Keratinocyte (primary cell): Measurements from ENCODE around the gene DOCK3. TPM values are rescaled to one million over a fixed set of nuclear protein-coding genes. Genes with fewer than 3 reads are reported as not detected.

Experiments
- DNase-seq: peaks from one replicate; pipeline ENCODE4 v3.0.0-alpha.2; 2011; ENCODE audit warnings: low read depth, missing footprints, low spot score
- FAIRE-seq: peaks from 2 replicates; lab custom pipeline; 2011; peaks lifted over from hg19 to GRCh38; lab: Jason Lieb, UNC
- H2AFZ ChIP-seq: 2 replicates; pipeline ENCODE4 v1.6.0; 2012; ENCODE audit warnings: low read length, control low read depth, inconsistent platforms; ENCODE audit not compliant: control insufficient read depth
- H3K27ac ChIP-seq: 2 replicates; pipeline ENCODE4 v1.5.1; 2011; ENCODE audit warnings: low read length; ENCODE audit not compliant: control insufficient read depth, insufficient read depth
- H3K27me3 ChIP-seq: 3 replicates; pipeline ENCODE4 v1.6.0; 2011; ENCODE audit warnings: low read length; ENCODE audit not compliant: control insufficient read depth, insufficient read depth; ENCODE audit errors: extremely low read depth
- H3K36me3 ChIP-seq, 2 experiments: 2 replicates in 1 of 2; 3 replicates in 1 of 2; pipeline ENCODE4 v1.5.1; 2011; ENCODE audit warnings: low read length in 2 of 2, mild to moderate bottlenecking in 1 of 2; ENCODE audit not compliant: control insufficient read depth in 2 of 2, insufficient read depth in 2 of 2; ENCODE audit errors: extremely low read depth in 1 of 2
- H3K4me1 ChIP-seq: 3 replicates; pipeline ENCODE4 v1.5.1; 2011; ENCODE audit warnings: low read length; ENCODE audit not compliant: control insufficient read depth, insufficient read depth; ENCODE audit errors: extremely low read depth
- H3K4me2 ChIP-seq: 3 replicates; pipeline ENCODE4 v1.6.0; 2011; ENCODE audit warnings: low read depth, low read length; ENCODE audit not compliant: control insufficient read depth, insufficient read depth; ENCODE audit errors: extremely low read depth
- H3K4me3 ChIP-seq, 3 experiments: fragments of 200-600 bp in 1 of 3; sonication (generic) in 1 of 3; 2 replicates in 2 of 3; 3 replicates in 1 of 3; pipeline ENCODE4 v1.5.1; 2011 to 2016; ENCODE audit warnings: low read length in 3 of 3, mild to moderate bottlenecking in 3 of 3, control low read depth in 2 of 3, inconsistent platforms in 1 of 3, low read depth in 1 of 3, mixed read lengths in 1 of 3, mixed run types in 1 of 3, moderate library complexity in 1 of 3; ENCODE audit not compliant: control insufficient read depth in 2 of 3, insufficient read depth in 2 of 3; ENCODE audit errors: extremely low read depth in 1 of 3
- H3K79me2 ChIP-seq: 2 replicates; pipeline ENCODE4 v1.6.0; 2012; ENCODE audit warnings: low read length; ENCODE audit not compliant: control insufficient read depth, insufficient read depth
- H3K9ac ChIP-seq: 3 replicates; pipeline ENCODE4 v1.6.0; 2011; ENCODE audit warnings: low read length; ENCODE audit not compliant: control insufficient read depth, insufficient read depth; ENCODE audit errors: extremely low read depth
- H3K9me1 ChIP-seq: 3 replicates; pipeline ENCODE4 v1.6.0; 2011; ENCODE audit warnings: low read length; ENCODE audit not compliant: control insufficient read depth, insufficient read depth; ENCODE audit errors: extremely low read depth
- H3K9me3 ChIP-seq: 2 replicates; pipeline ENCODE4 v1.5.1; 2012; ENCODE audit warnings: low read depth, low read length; ENCODE audit not compliant: control insufficient read depth
- H4K20me1 ChIP-seq: 3 replicates; pipeline ENCODE4 v1.6.0; 2011; ENCODE audit warnings: low read length; ENCODE audit not compliant: control insufficient read depth, insufficient read depth; ENCODE audit errors: extremely low read depth
- CTCF ChIP-seq, 3 experiments: IDR thresholded peaks in 1 of 3; conservative IDR thresholded peaks in 1 of 3; optimal IDR thresholded peaks in 1 of 3; 2 replicates in 2 of 3; 3 replicates in 1 of 3; pipeline versions ENCODE3 to v1.5.1; 2011; ENCODE audit warnings: low read length in 3 of 3, mild to moderate bottlenecking in 3 of 3, moderate library complexity in 2 of 3, control low read depth in 1 of 3, inconsistent platforms in 1 of 3; ENCODE audit not compliant: insufficient read depth in 2 of 3; ENCODE audit errors: extremely low read depth in 1 of 3
- EZH2 ChIP-seq: IDR thresholded peaks from one replicate; pipeline ENCODE4 v1.6.1; 2012; ENCODE audit warnings: inconsistent platforms, mild to moderate bottlenecking, low read length, moderate library complexity
- dilution Hi-C: fragments of 300-500 bp; cut with MboI; formaldehyde crosslinking; loops from one replicate; pipeline ENCODE4 v1.7.0; 2020; ENCODE audit warnings: low sequenced_read_pairs; ENCODE audit not compliant: extremely low pct_ligation_motif_present
- polyA plus RNA-seq, 5 experiments: library from polyadenylated mRNA; depleted of rRNA in 3 of 5; stranded (reverse) in 3 of 5; stranded (forward) in 1 of 5; unstranded in 1 of 5; fragments of >200 nt; gene quantifications; 1 replicate in 1 of 5; 2 replicates in 3 of 5; 3 replicates in 1 of 5; pipeline versions ENCODE4 v1.2.1 to v1.2.3, GENCODE V29; 2011 to 2012; ENCODE audit warnings: missing spikeins in 2 of 5, low read depth in 1 of 5, low replicate concordance in 1 of 5

DOCK3 gene
- polyA plus RNA-seq, 1 donor (not counting 4 experiments of a cell fraction or from before 2014, with no cell fraction given) = 0.10 TPM

GRCh38 chr3:51393134-51393495 is 718.4 kb downstream of the DOCK3 start:
- H3K9ac ChIP-seq = no peak overlapping the region
- no peaks in the 10 kb centered on the region for H3K27me3 ChIP-seq
- H3K4me2 ChIP-seq = no peak overlapping the region

DNA sequence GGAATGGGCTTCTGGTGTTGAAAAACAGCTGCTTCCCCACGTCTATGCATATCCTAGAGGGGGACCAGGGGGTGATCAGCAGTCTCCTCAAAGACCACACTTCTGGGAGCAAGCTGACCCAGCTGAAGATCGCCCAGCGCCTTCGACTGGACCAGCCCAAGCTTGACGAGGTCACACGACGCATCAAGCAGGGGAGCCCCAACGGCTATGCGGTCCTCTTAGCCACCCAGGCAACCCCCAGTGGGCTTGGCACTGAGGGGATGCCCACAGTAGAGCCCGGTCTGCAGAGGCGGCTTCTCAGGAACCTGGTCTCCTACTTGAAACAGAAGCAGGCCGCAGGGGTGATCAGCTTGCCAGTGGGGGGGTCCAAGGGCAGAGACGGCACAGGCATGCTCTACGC is 718.8 kb downstream of the DOCK3 start:
- Histone ChIP-seq H3K79me2 (peaks cover 53% of the 10 kb centered on the region), H3K4me2 (no peak overlapping the region), H4K20me1 (peaks cover 29% of the 10 kb centered on the region), H3K9ac (no peak overlapping the region), H3K9me3 (no peaks in the 10 kb centered on the region), H3K27me3 (no peaks in the 10 kb centered on the region), H3K27ac (no peak overlapping the region), H3K4me3 (no peak overlapping the region), H2AFZ (no peak overlapping the region), H3K9me1 (no peaks in the 10 kb centered on the region), H3K36me3 (peaks cover 37 to 49% of the 10 kb centered on the region in 2 experiments), H3K4me1 (peaks cover 23% of the 10 kb centered on the region)
- DNase-seq = no peak
- TF ChIP-seq EZH2 (no peak), CTCF (optimal IDR thresholded peaks at IDR 0.05 in 1 of 3, IDR thresholded peaks at IDR 0.05 in 1 of 3, conservative IDR thresholded peaks at IDR 0.05 in 1 of 3; ENCODE audit: extremely low read depth in 1 of 3, insufficient read depth in 2 of 3, low read length in 3 of 3) (no peak)
- dilution Hi-C loops = loop anchor here (25.0 kb wide), 1 partner anchor 781 kb away; the partner anchor contains the start of genes CISH and MAPKAPK3
- no peak for FAIRE-seq

More at GRCh38 chr3:51393134-51393495, 718.4 kb downstream of the DOCK3 start:
- H3K9me1 ChIP-seq = no peaks in the 10 kb centered on the region
- dilution Hi-C loops = loop anchor here (25.0 kb wide), 1 partner anchor 781 kb away; the partner anchor contains the start of genes CISH and MAPKAPK3
- peaks cover 30% of the 10 kb centered on the region for H4K20me1 ChIP-seq
- H3K36me3 ChIP-seq = peaks cover 37 to 54% of the 10 kb centered on the region in 2 experiments
- no peaks in the 10 kb centered on the region for H3K9me3 ChIP-seq
- TF ChIP-seq EZH2 = no peak
- H3K4me1 ChIP-seq = peaks cover 27% of the 10 kb centered on the region
- no peak overlapping the region for H2AFZ ChIP-seq
- H3K27ac ChIP-seq = no peak overlapping the region
- FAIRE-seq (no peak), DNase-seq (no peak)
- H3K79me2 ChIP-seq = peaks cover 53% of the 10 kb centered on the region
- H3K4me3 ChIP-seq = no peak overlapping the region

GRCh38 chr3:51394541-51394940 is 719.8 kb downstream of the DOCK3 start:
- TF ChIP-seq CTCF (optimal IDR thresholded peaks at IDR 0.05 in 1 of 3, IDR thresholded peaks at IDR 0.05 in 1 of 3, conservative IDR thresholded peaks at IDR 0.05 in 1 of 3; ENCODE audit: extremely low read depth in 1 of 3, insufficient read depth in 2 of 3, low read length in 3 of 3) = no peak
- no peak for TF ChIP-seq EZH2
- DNase-seq (no peak), FAIRE-seq (no peak)
- Histone ChIP-seq H3K27ac (no peak overlapping the region), H3K9ac (no peak overlapping the region), H3K4me3 (no peak overlapping the region), H2AFZ (no peak overlapping the region), H3K27me3 (no peaks in the 10 kb centered on the region), H3K79me2 (peaks cover 51% of the 10 kb centered on the region), H3K9me1 (no peaks in the 10 kb centered on the region), H3K9me3 (no peaks in the 10 kb centered on the region), H3K4me1 (peaks cover 16% of the 10 kb centered on the region), H3K36me3 (peaks cover 33 to 49% of the 10 kb centered on the region in 2 experiments), H4K20me1 (peaks cover 22% of the 10 kb centered on the region), H3K4me2 (no peak overlapping the region)
- dilution Hi-C loops = loop anchor here (25.0 kb wide), 1 partner anchor 782 kb away; the partner anchor contains the start of genes CISH and MAPKAPK3
